ENCODE measurements around the gene ZP2. TPM values are rescaled to one million over a fixed set of nuclear protein-coding genes. Genes with fewer than 3 reads are reported as not detected.

Gene ZP2
- total RNA-seq, 4 donors from 2014 or later, result not detected

GRCh38 chr16:21205303-21205702, 6.1 kb downstream of the ZP2 start:
- ATAC-seq, result no peak

GRCh38 chr16:21203155-21203797, 8.1 kb downstream of the ZP2 start:
- Histone ChIP-seq H3K27me3 (no peaks in the 10 kb centered on the region), H3K9me3 (no peaks in the 10 kb centered on the region), H3K27ac (no peak overlapping the region), H3K36me3 (no peaks in the 10 kb centered on the region), H3K4me1 (no peaks in the 10 kb centered on the region), H3K4me3 (no peak overlapping the region)
- intact Hi-C loops (cut with DNase I; ENCODE audit: low total_unique reads) (no loop called here), in situ Hi-C loops (cut with MboI; ENCODE audit: low sequenced_read_pairs in 4 of 4) (no loop called here)
- no peak for ATAC-seq
- DNase-seq, result no peak
- TF ChIP-seq CTCF (IDR thresholded peaks at IDR 0.05 in 4 of 5, conservative IDR thresholded peaks at IDR 0.05 in 1 of 5) (no peak), POLR2A (IDR thresholded peaks at IDR 0.05) (no peak)

More at GRCh38 chr16:21205303-21205702, 6.1 kb downstream of the ZP2 start:
- Histone ChIP-seq H3K4me3 (no peak overlapping the region), H3K36me3 (no peaks in the 10 kb centered on the region), H3K9me3 (no peaks in the 10 kb centered on the region), H3K27me3 (no peaks in the 10 kb centered on the region), H3K4me1 (no peaks in the 10 kb centered on the region), H3K27ac (no peak overlapping the region)
- no peak for DNase-seq
- intact Hi-C loops (cut with DNase I; ENCODE audit: low total_unique reads), result no loop called here
- TF ChIP-seq CTCF (IDR thresholded peaks at IDR 0.05 in 4 of 5, conservative IDR thresholded peaks at IDR 0.05 in 1 of 5), result no peak
- no peak for TF ChIP-seq POLR2A (IDR thresholded peaks at IDR 0.05)
- in situ Hi-C loops (cut with MboI; ENCODE audit: low sequenced_read_pairs in 4 of 4), result no loop called here

DNA sequence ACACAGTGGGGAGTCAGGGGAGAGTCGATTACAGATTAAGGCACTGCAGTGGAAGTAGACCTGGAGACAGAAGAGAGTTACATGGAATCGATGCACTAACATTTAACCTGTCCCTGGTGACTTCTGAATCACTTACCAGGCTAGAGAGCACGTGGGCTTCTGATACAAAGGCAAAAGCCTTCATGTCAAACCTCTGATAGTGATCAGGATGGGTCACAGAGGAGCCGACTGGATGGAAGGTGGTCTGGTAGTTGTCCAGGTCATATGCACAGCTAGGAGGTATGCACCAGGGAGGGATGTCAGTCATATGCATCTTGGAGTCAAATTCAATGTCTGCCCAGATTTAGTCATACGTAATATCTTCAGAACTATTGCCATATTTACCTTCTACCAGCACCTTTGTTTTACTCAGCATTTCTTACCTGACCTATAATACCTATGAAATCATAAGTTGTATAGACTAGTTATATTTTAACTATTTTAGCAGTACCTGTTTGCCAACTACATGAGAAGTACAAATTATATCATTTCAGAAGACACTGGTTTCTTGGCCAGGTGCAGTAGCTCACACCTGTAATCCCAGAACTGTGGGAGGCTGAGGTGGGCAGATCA, 11.7 kb downstream of the ZP2 start:
- Histone ChIP-seq H3K27ac (no peak overlapping the region), H3K4me1 (no peaks in the 10 kb centered on the region), H3K4me3 (no peak overlapping the region), H3K36me3 (no peaks in the 10 kb centered on the region), H3K9me3 (no peaks in the 10 kb centered on the region), H3K27me3 (no peaks in the 10 kb centered on the region)
- intact Hi-C loops (cut with DNase I; ENCODE audit: low total_unique reads) (no loop called here), in situ Hi-C loops (cut with MboI; ENCODE audit: low sequenced_read_pairs in 4 of 4) (loop anchor here in 2 of 4 donors (25.0 kb wide), 2 partner anchors 88 to 1138 kb away; partner anchors contain the start of gene CRYM (in 1 of the 2))
- DNase-seq, result no peak
- TF ChIP-seq CTCF (IDR thresholded peaks at IDR 0.05 in 4 of 5, conservative IDR thresholded peaks at IDR 0.05 in 1 of 5), result no peak
- TF ChIP-seq POLR2A (IDR thresholded peaks at IDR 0.05), result no peak
- no peak for ATAC-seq

DNA sequence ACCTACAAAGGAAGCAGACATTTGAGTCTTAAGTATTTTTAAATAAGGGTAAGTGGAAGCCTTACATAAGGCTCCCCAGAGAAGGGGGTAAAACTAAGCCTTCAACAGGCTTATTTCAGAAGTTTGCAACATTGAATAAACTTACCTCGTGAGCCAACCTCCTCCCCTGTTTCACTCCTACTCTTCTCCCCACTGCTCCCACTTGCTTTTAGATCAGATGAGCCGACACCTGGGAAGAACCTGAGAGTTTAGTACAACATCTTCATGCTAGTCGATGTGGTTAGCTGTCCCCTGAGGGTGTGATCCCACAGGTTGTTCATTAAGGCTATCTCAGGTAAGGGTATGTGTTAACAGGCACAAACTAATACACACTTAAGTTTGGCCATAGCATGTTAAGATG, 13.8 kb downstream of the ZP2 start:
- intact Hi-C loops (cut with DNase I; ENCODE audit: low total_unique reads) (no loop called here), in situ Hi-C loops (cut with MboI; ENCODE audit: low sequenced_read_pairs in 4 of 4) (loop anchor here in 2 of 4 donors (25.0 kb wide), 2 partner anchors 90 to 1140 kb away; partner anchors contain the start of gene CRYM (in 1 of the 2))
- no peak for ATAC-seq
- Histone ChIP-seq H3K4me3 (no peak overlapping the region), H3K9me3 (no peaks in the 10 kb centered on the region), H3K4me1 (no peaks in the 10 kb centered on the region), H3K27ac (no peak overlapping the region), H3K36me3 (no peaks in the 10 kb centered on the region), H3K27me3 (no peaks in the 10 kb centered on the region)
- TF ChIP-seq CTCF (IDR thresholded peaks at IDR 0.05 in 4 of 5, conservative IDR thresholded peaks at IDR 0.05 in 1 of 5), result no peak
- TF ChIP-seq POLR2A (IDR thresholded peaks at IDR 0.05), result no peak
- DNase-seq, result no peak

Measured in gastrocnemius medialis (tissue), 4 donors.